Kidney epithelial cell (primary cell): ENCODE data around the gene LCOR. TPM values are rescaled to one million over a fixed set of nuclear protein-coding genes. Genes with fewer than 3 reads are reported as not detected.

Source experiments
- DNase-seq: peaks from one replicate; pipeline ENCODE4 v3.0.0-alpha.2; 2010; ENCODE audit warnings: low read depth
- H3K27me3 ChIP-seq: 2 replicates; pipeline ENCODE4 v1.6.0; 2011; ENCODE audit warnings: low read length; ENCODE audit not compliant: control insufficient read depth, insufficient read depth
- H3K36me3 ChIP-seq: 2 replicates; pipeline ENCODE4 v1.5.1; 2011; ENCODE audit warnings: low read length; ENCODE audit not compliant: control insufficient read depth, insufficient read depth
- H3K4me3 ChIP-seq: 2 replicates; pipeline ENCODE4 v1.5.1; 2011; ENCODE audit warnings: low read depth, mild to moderate bottlenecking, control low read depth, low read length
- CTCF ChIP-seq: IDR thresholded peaks from 2 replicates; pipeline ENCODE4 v1.5.1; 2011; ENCODE audit warnings: mild to moderate bottlenecking, moderate library complexity, low read length, control low read depth, inconsistent platforms; ENCODE audit not compliant: insufficient read depth, poor library complexity, severe bottlenecking
- total RNA-seq: library from RNA; depleted of rRNA; stranded (reverse); fragments of >200 nt; gene quantifications from 2 replicates; pipeline ENCODE4 v1.2.3, GENCODE V29; 2015

The LCOR gene
- total RNA-seq, 1 donor from 2014 or later: 29.8 TPM

DNA sequence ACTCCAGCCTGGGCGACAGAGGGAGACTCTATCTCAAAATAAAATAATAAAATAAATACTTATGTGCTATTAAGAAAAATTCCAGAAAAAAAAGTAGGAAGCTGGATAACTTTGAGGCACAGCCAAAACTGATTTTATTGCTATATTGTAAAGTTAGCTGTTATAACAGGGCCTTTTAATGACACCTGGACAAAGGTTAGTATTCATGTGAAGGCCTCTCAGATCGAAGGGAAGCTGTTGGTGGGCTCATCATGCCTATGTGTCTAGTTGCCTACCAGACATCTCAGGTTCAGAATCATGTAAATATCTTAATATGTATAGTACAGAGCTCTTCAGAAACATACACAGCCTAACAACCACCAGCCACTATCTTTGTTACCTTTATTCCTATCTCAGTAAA, 143.0 kb downstream of the LCOR start:
- H3K4me3 ChIP-seq: no peak overlapping the region
- H3K27me3 ChIP-seq: no peaks in the 10 kb centered on the region
- no peak for TF ChIP-seq CTCF
- no peaks in the 10 kb centered on the region for H3K36me3 ChIP-seq
- DNase-seq: no peak

GRCh38 chr10:96978621-96979154, 146.6 kb downstream of the LCOR start:
- H3K4me3 ChIP-seq: no peak overlapping the region
- no peaks in the 10 kb centered on the region for H3K27me3 ChIP-seq
- no peak for DNase-seq
- no peak for TF ChIP-seq CTCF
- peaks cover 1% of the 10 kb centered on the region for H3K36me3 ChIP-seq

GRCh38 chr10:96982149-96982930, 150.2 kb downstream of the LCOR start:
- Histone ChIP-seq H3K36me3 (peaks cover 1% of the 10 kb centered on the region), H3K4me3 (no peak overlapping the region), H3K27me3 (no peaks in the 10 kb centered on the region)
- TF ChIP-seq CTCF: no peak
- DNase-seq: no peak

DNA sequence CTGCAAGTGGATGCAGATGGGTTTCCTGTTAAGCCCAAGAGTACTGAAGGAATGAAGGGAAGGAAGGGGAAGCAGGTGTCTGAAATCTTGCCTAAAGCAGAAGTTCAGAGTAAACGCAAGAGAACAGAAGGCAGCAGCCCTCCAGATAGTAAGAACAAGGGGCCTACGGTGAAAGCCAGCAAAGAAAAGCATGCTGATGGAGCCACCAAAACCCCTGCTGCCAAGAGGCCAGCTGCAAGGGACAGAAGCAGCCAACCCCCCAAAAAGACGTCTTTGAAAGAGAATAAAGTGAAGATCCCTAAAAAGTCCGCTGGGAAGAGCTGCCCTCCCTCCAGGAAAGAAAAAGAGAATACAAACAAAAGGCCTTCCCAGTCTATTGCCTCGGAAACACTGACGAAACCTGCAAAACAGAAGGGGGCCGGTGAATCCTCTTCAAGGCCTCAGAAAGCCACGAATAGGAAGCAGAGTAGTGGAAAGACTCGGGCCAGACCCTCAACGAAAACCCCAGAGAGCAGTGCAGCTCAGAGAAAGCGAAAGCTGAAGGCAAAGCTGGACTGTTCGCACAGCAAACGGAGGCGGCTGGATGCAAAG, 152.5 kb downstream of the LCOR start:
- H3K4me3 ChIP-seq: no peak overlapping the region
- H3K27me3 ChIP-seq: no peaks in the 10 kb centered on the region
- peaks cover 1% of the 10 kb centered on the region for H3K36me3 ChIP-seq
- TF ChIP-seq CTCF: no peak
- DNase-seq: no peak

GRCh38 chr10:96986200-96986856, 154.2 kb downstream of the LCOR start:
- Histone ChIP-seq H3K27me3 (no peaks in the 10 kb centered on the region), H3K4me3 (no peak overlapping the region), H3K36me3 (peaks cover 1% of the 10 kb centered on the region)
- DNase-seq: no peak
- no peak for TF ChIP-seq CTCF
